ENCODE results near the gene ZNF668.

Gene ZNF668

GRCh38 chr16:31084584-31085302 lies 10.7 kb upstream of the ZNF668 start:
- no peak overlapping the region for H3K4me3 ChIP-seq (ENCODE audit: low read depth, low read length)
- no peak for DNase-seq (ENCODE audit: low read depth)
- TF ChIP-seq CTCF (IDR thresholded peaks at IDR 0.05; ENCODE audit: insufficient read depth, low read depth, low read length, missing control alignments), result no peak

DNA sequence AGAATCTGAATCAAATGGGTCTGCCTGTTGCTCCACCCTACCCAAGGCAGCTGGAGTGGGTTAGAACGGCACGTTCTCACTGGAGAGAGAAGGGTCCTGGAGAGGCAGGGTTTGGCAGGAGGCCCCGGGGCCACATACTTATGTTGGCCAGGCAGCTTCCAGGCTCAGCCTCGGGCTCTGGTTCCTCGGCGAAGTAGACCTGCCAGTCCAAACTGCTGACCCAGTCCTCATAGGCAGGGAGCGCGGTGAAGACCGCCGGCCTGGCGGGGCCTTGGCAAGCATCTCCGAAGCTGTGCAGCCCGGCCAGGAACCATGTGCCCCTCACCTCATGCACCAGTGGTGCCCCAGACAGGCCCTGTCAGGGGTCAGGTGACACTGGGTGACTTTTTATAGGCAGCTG lies 9.9 kb upstream of the ZNF668 start:
- H3K4me3 ChIP-seq (ENCODE audit: low read depth, low read length), result no peak overlapping the region
- DNase-seq (ENCODE audit: low read depth), result no peak
- no peak for TF ChIP-seq CTCF (IDR thresholded peaks at IDR 0.05; ENCODE audit: insufficient read depth, low read depth, low read length, missing control alignments)

DNA sequence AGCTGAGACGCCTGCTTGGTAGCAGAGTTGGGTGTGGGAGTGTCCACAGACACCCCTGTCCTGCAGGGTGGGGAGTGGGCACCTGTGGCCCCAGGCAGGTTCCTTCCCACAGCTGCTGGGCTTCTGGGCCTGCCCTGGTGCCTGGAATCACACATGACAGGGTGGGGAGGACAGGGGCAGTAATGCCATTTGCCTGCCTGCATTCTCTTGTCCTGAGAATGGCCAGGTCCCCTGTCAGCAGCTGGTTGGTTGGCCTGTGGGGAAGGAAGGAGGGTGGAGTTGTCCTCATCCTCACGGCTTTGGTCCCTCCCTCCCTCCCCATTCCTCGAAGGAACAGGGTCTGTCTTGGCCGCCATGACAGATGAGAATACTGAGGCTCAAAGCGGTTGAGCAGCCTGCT lies 9.5 kb upstream of the ZNF668 start:
- no peak for DNase-seq (ENCODE audit: low read depth)
- TF ChIP-seq CTCF (IDR thresholded peaks at IDR 0.05; ENCODE audit: insufficient read depth, low read depth, low read length, missing control alignments), result no peak

DNA sequence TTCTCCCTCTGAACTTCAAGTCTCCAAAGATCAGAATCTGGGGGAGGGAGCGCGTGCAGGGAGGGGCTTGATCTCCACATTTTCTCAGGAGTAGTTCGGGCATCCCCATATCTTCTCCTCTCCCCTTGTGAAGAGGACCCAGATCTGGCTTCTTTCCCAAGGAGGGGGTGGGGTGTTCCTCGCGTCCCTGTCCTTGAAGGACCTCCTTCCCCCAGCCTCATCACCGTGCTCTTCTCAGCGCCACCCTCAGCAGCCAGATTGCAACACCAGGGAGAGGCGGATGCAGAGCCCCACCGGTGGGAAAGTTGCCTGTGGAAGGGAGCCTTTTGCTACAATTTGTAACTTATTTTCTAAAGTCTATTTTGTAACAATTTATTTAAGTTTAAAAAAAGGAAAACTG lies 9.0 kb upstream of the ZNF668 start:
- H3K4me3 ChIP-seq (ENCODE audit: low read depth, low read length), result no peak overlapping the region
- no peak for DNase-seq (ENCODE audit: low read depth)
- TF ChIP-seq CTCF (IDR thresholded peaks at IDR 0.05; ENCODE audit: insufficient read depth, low read depth, low read length, missing control alignments), result no peak

More for the DNA sequence above, 9.5 kb upstream of the ZNF668 start:
- H3K4me3 ChIP-seq (ENCODE audit: low read depth, low read length), result no peak overlapping the region

GRCh38 chr16:31082368-31083045 lies 8.5 kb upstream of the ZNF668 start:
- H3K4me3 ChIP-seq (ENCODE audit: low read depth, low read length), result no peak overlapping the region
- no peak for TF ChIP-seq CTCF (IDR thresholded peaks at IDR 0.05; ENCODE audit: insufficient read depth, low read depth, low read length, missing control alignments)
- no peak for DNase-seq (ENCODE audit: low read depth)

GRCh38 chr16:31081428-31082351 lies 7.7 kb upstream of the ZNF668 start:
- H3K4me3 ChIP-seq (ENCODE audit: low read depth, low read length), result no peak overlapping the region
- DNase-seq (ENCODE audit: low read depth), result no peak
- no peak for TF ChIP-seq CTCF (IDR thresholded peaks at IDR 0.05; ENCODE audit: insufficient read depth, low read depth, low read length, missing control alignments)
